H9 (cell line): ENCODE data around the gene CLEC4G. TPM values are rescaled to one million over a fixed set of nuclear protein-coding genes. Genes with fewer than 3 reads are reported as not detected.

ENCODE experiments used
- DNase-seq: peaks from one replicate; pipeline ENCODE4 v3.0.0-alpha.2; 2017
- H2AFZ ChIP-seq: one replicate; pipeline ENCODE4 v1.6.1; 2013; ENCODE audit warnings: mild to moderate bottlenecking, low read length, control low read depth, moderate library complexity
- H2AK5ac ChIP-seq: 2 replicates; pipeline ENCODE4 v1.6.1; 2013; ENCODE audit warnings: low read length, control low read depth, mixed read lengths; ENCODE audit not compliant: insufficient read length
- H2BK120ac ChIP-seq: one replicate; pipeline ENCODE4 v1.6.1; 2013; ENCODE audit warnings: low read depth, mild to moderate bottlenecking, low read length, control low read depth, inconsistent platforms; ENCODE audit not compliant: poor library complexity, severe bottlenecking
- H2BK12ac ChIP-seq: 2 replicates; pipeline ENCODE4 v1.6.1; 2013; ENCODE audit warnings: low read length, control low read depth, mixed read lengths, low read depth; ENCODE audit not compliant: insufficient read length
- H2BK15ac ChIP-seq: 2 replicates; pipeline ENCODE4 v1.6.1; 2013; ENCODE audit warnings: low read depth, low read length, control low read depth
- H2BK20ac ChIP-seq: one replicate; pipeline ENCODE4 v1.6.1; 2013; ENCODE audit warnings: low read depth, mild to moderate bottlenecking, low read length, control low read depth, inconsistent platforms; ENCODE audit not compliant: poor library complexity, severe bottlenecking
- H2BK5ac ChIP-seq: 2 replicates; pipeline ENCODE4 v1.6.1; 2013; ENCODE audit warnings: low read length, control low read depth, mixed read lengths; ENCODE audit not compliant: insufficient read length
- H3K14ac ChIP-seq: 2 replicates; pipeline ENCODE4 v1.6.1; 2013; ENCODE audit warnings: low read length, control low read depth; ENCODE audit not compliant: insufficient read depth
- H3K18ac ChIP-seq: 2 replicates; pipeline ENCODE4 v1.6.1; 2013; ENCODE audit warnings: low read depth, mild to moderate bottlenecking, mixed read lengths, low read length, control low read depth; ENCODE audit not compliant: insufficient read length
- H3K23ac ChIP-seq: 2 replicates; pipeline ENCODE4 v1.6.1; 2013; ENCODE audit warnings: low read length, control low read depth, mixed read lengths, low read depth; ENCODE audit not compliant: insufficient read length
- H3K23me2 ChIP-seq: 2 replicates; pipeline ENCODE4 v1.6.1; 2013; ENCODE audit warnings: low read depth, mild to moderate bottlenecking, mixed read lengths, low read length, control low read depth; ENCODE audit not compliant: insufficient read length, poor library complexity, severe bottlenecking
- H3K27ac ChIP-seq: 2 replicates; pipeline ENCODE4 v1.5.1; 2013; ENCODE audit warnings: low read length, control low read depth, mixed read lengths, low read depth; ENCODE audit not compliant: insufficient read length
- H3K27me3 ChIP-seq: 2 replicates; pipeline ENCODE4 v1.6.1; 2013; ENCODE audit warnings: low read length, control low read depth, inconsistent platforms; ENCODE audit not compliant: insufficient read depth
- H3K4ac ChIP-seq: 2 replicates; pipeline ENCODE4 v1.6.1; 2013; ENCODE audit warnings: low read depth, mild to moderate bottlenecking, control low read depth, inconsistent platforms, low read length, moderate library complexity
- H3K4me1 ChIP-seq: 2 replicates; pipeline ENCODE4 v1.6.1; 2013; ENCODE audit warnings: low read length, control low read depth, inconsistent platforms; ENCODE audit not compliant: insufficient read depth
- H3K4me2 ChIP-seq: 2 replicates; pipeline ENCODE4 v1.6.1; 2013; ENCODE audit warnings: low read length, control low read depth, mixed read lengths; ENCODE audit not compliant: insufficient read length, insufficient read depth
- H3K56ac ChIP-seq: 2 replicates; pipeline ENCODE4 v1.6.1; 2013; ENCODE audit warnings: low read depth, mild to moderate bottlenecking, mixed read lengths, low read length, control low read depth; ENCODE audit not compliant: insufficient read length
- H3K79me1 ChIP-seq: 2 replicates; pipeline ENCODE4 v1.6.1; 2013; ENCODE audit warnings: low read depth, mild to moderate bottlenecking, moderate library complexity, low read length, control low read depth, inconsistent platforms; ENCODE audit not compliant: insufficient read depth, poor library complexity, severe bottlenecking
- H3K79me2 ChIP-seq: 2 replicates; pipeline ENCODE4 v1.6.1; 2013; ENCODE audit warnings: low read length, control low read depth, inconsistent platforms; ENCODE audit not compliant: insufficient read depth
- H3K9ac ChIP-seq: 2 replicates; pipeline ENCODE4 v1.6.1; 2013; ENCODE audit warnings: low read length, control low read depth, mixed read lengths; ENCODE audit not compliant: insufficient read length; ENCODE audit errors: extremely low read depth
- H3K9me3 ChIP-seq: one replicate; pipeline ENCODE4 v1.6.1; 2013; ENCODE audit warnings: low read depth, low read length, inconsistent platforms; ENCODE audit not compliant: control insufficient read depth
- H3T11ph ChIP-seq: one replicate; pipeline ENCODE4 v1.6.1; 2013; ENCODE audit warnings: mild to moderate bottlenecking, low read length, control low read depth, inconsistent platforms
- H4K20me1 ChIP-seq: one replicate; pipeline ENCODE4 v1.6.1; 2013; ENCODE audit not compliant: control insufficient read depth, insufficient read length, insufficient read depth
- H4K5ac ChIP-seq: 2 replicates; pipeline ENCODE4 v1.6.1; 2013; ENCODE audit warnings: low read depth, mild to moderate bottlenecking, mixed read lengths, low read length, control low read depth; ENCODE audit not compliant: insufficient read length
- H4K8ac ChIP-seq: replicated peaks from 2 replicates; pipeline ENCODE4 v1.6.1; 2013; ENCODE audit warnings: low read length, control low read depth, mixed read lengths, low read depth; ENCODE audit not compliant: insufficient read length
- H4K91ac ChIP-seq: 2 replicates; pipeline ENCODE4 v1.6.1; 2013; ENCODE audit warnings: low read depth, mild to moderate bottlenecking, moderate library complexity, mixed read lengths, low read length, control low read depth; ENCODE audit not compliant: insufficient read length
- H3K27ac Mint-ChIP-seq, 3 experiments: 2 replicates in 2 of 3; 3 replicates in 1 of 3; pipeline ENCODE4 v1.8.0; 2020 to 2021; ENCODE audit warnings: mixed read lengths in 3 of 3, mild to moderate bottlenecking in 1 of 3, moderate library complexity in 1 of 3
- H3K27me3 Mint-ChIP-seq: 2 replicates; pipeline ENCODE4 v1.8.0; 2021; ENCODE audit warnings: low read depth, mild to moderate bottlenecking, moderate library complexity, mixed read lengths
- H3K36me3 Mint-ChIP-seq, 3 experiments: 2 replicates in 2 of 3; 3 replicates in 1 of 3; pipeline ENCODE4 v1.8.0; 2020 to 2021; ENCODE audit warnings: low read depth in 3 of 3, mixed read lengths in 3 of 3; ENCODE audit not compliant: insufficient read depth in 1 of 3
- H3K4me1 Mint-ChIP-seq, 2 experiments: 2 replicates each; pipeline ENCODE4 v1.8.0; 2020; ENCODE audit warnings: mixed read lengths in 2 of 2
- H3K4me3 Mint-ChIP-seq, 2 experiments: 2 replicates in 1 of 2; 3 replicates in 1 of 2; pipeline ENCODE4 v1.8.0; 2020 to 2021; ENCODE audit warnings: mild to moderate bottlenecking in 2 of 2, mixed read lengths in 2 of 2, moderate library complexity in 1 of 2
- H3K9me3 Mint-ChIP-seq, 2 experiments: 2 replicates in 1 of 2; 3 replicates in 1 of 2; pipeline ENCODE4 v1.8.0; 2020; ENCODE audit warnings: mild to moderate bottlenecking in 2 of 2, mixed read lengths in 2 of 2, moderate library complexity in 1 of 2
- WGBS: extraction: QIAGEN DNeasy Blood & Tissue Kit; methylation state at CpG from one replicate; pipeline ENCODE4 v1.1.7; 2013; ENCODE audit warnings: missing lambda C conversion rate, low lambda C conversion rate, mixed read lengths; ENCODE audit not compliant: insufficient read length; ENCODE audit errors: extremely low coverage; 5-methylcytosine and 5-hydroxymethylcytosine counted together
- total RNA-seq: library from RNA; stranded (reverse); gene quantifications from 2 replicates; pipeline ENCODE4 v1.2.1, GENCODE V29; 2021
- TF ChIP-seq, protein P1 (sequence below): fragments of 200-600 bp; sonication (generic); conservative IDR thresholded peaks from 3 replicates; pipeline ENCODE4 v1.8.0; 2021; ENCODE audit warnings: antibody characterized with exemption, mild to moderate bottlenecking

CLEC4G gene
- total RNA-seq, 1 experiment from 2014 or later = not detected

DNA sequence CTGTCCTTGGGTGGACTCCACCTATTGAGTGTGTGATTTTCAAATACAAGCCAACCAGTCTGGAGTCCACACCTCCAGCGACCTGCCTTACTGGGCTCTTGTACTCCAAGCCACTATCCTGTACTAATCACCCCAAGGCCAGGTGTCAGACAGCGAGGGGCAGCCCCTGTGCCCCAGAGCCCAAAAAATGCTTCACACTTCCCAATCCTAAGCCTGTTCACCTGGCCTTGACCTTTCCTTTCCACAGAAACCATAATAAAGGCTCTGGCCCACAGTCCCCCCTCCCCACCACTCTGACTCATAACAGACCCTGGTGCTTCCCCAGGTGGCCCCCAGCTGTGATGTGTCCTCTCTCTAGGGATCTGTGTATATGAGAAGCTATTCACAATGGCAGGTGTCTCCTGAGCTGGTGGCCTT lies 11.5 kb upstream of the CLEC4G start:
- H3K23ac ChIP-seq = no peak overlapping the region
- H3K27ac ChIP-seq = no peak overlapping the region
- no peak overlapping the region for H4K8ac ChIP-seq
- H4K5ac ChIP-seq = no peak overlapping the region
- Mint-ChIP-seq H3K27ac (no peak overlapping the region), H3K9me3 (peaks cover 2 to 5% of the 10 kb centered on the region in 2 experiments; a peak in 3 of 5 replicates), H3K4me1 (peaks cover 19 to 24% of the 10 kb centered on the region in 2 experiments), H3K4me3 (no peak overlapping the region), H3K27me3 (peaks cover 41% of the 10 kb centered on the region), H3K36me3 (peaks cover 0 to 4% (median 0%) of the 10 kb centered on the region in 3 experiments; a peak in 4 of 7 replicates)
- no CpG with 5 or more reads among the region's 2 CpGs for WGBS
- H3K27me3 ChIP-seq = no peaks in the 10 kb centered on the region
- H3K14ac ChIP-seq = no peak overlapping the region; the same call in 1 of the 2 replicates
- DNase-seq = no peak
- no peak overlapping the region for H3K4me2 ChIP-seq
- H3K79me1 ChIP-seq = no peaks in the 10 kb centered on the region
- no peak overlapping the region for H2AK5ac ChIP-seq
- H3K4me1 ChIP-seq = peaks cover 9% of the 10 kb centered on the region; the same call in 1 of the 2 replicates
- H2BK12ac ChIP-seq = no peak overlapping the region
- H3K4ac ChIP-seq = no peak overlapping the region
- no peaks in the 10 kb centered on the region for H4K20me1 ChIP-seq
- H2BK20ac ChIP-seq = no peak overlapping the region
- no peak overlapping the region for H3K18ac ChIP-seq
- no peak overlapping the region for H3K56ac ChIP-seq
- H2BK5ac ChIP-seq = no peak overlapping the region
- H3T11ph ChIP-seq = no peak overlapping the region
- no peaks in the 10 kb centered on the region for H3K79me2 ChIP-seq
- H2BK120ac ChIP-seq = no peak overlapping the region
- TF ChIP-seq, protein P1, sequence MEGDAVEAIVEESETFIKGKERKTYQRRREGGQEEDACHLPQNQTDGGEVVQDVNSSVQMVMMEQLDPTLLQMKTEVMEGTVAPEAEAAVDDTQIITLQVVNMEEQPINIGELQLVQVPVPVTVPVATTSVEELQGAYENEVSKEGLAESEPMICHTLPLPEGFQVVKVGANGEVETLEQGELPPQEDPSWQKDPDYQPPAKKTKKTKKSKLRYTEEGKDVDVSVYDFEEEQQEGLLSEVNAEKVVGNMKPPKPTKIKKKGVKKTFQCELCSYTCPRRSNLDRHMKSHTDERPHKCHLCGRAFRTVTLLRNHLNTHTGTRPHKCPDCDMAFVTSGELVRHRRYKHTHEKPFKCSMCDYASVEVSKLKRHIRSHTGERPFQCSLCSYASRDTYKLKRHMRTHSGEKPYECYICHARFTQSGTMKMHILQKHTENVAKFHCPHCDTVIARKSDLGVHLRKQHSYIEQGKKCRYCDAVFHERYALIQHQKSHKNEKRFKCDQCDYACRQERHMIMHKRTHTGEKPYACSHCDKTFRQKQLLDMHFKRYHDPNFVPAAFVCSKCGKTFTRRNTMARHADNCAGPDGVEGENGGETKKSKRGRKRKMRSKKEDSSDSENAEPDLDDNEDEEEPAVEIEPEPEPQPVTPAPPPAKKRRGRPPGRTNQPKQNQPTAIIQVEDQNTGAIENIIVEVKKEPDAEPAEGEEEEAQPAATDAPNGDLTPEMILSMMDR = no peak
- no peaks in the 10 kb centered on the region for H3K23me2 ChIP-seq
- H2BK15ac ChIP-seq = no peak overlapping the region
- no peak overlapping the region for H4K91ac ChIP-seq
- no peak overlapping the region for H3K9ac ChIP-seq
- no peaks in the 10 kb centered on the region for H3K9me3 ChIP-seq
- H2AFZ ChIP-seq = no peak overlapping the region
